ENCODE measurements around the gene PPP5C. TPM values are rescaled to one million over a fixed set of nuclear protein-coding genes. Genes with fewer than 3 reads are reported as not detected.

Gene PPP5C
- total and polyA plus RNA-seq, 2 of the 8 experiments (the other 6 are each of a cell fraction or from before 2014, with no cell fraction given) = 112 to 156 TPM

GRCh38 chr19:46373491-46374359 lies 26.8 kb downstream of the PPP5C start:
- H3K27me3 ChIP-seq (replicated peaks in 1 of 4; ENCODE audit: control insufficient read depth in 3 of 4, extremely low read depth in 1 of 4, insufficient read depth in 3 of 4, low read length in 3 of 4) = no peaks in the 10 kb centered on the region
- H3K36me3 ChIP-seq (ENCODE audit: control insufficient read depth in 2 of 4, insufficient read depth in 4 of 4, low read length in 3 of 4) = peaks cover 9 to 33% (median 25%) of the 10 kb centered on the region in 4 experiments
- H3K56ac ChIP-seq (replicated peaks; ENCODE audit: insufficient read length, low read depth, low read length) = peak overlapping the region; percentile 17
- peak overlapping the region; percentile 99 for H3K18ac ChIP-seq (ENCODE audit: extremely low read depth, low read length)
- H3K14ac ChIP-seq (ENCODE audit: insufficient read length) = no peak overlapping the region
- WGBS, 2 experiments (ENCODE audit: extremely low coverage in 1 of 2, insufficient coverage in 1 of 2, insufficient read length in 1 of 2, insufficient replicate concordance in 2 of 2, low coverage in 1 of 2, low lambda C conversion rate in 2 of 2, missing lambda C conversion rate in 1 of 2) = 32% methylated on average over 17 of the region's 17 CpGs; no CpG with 5 or more reads in 1 of the 2 experiments
- H2AK5ac ChIP-seq (ENCODE audit: low read depth, low read length) = peak overlapping the region; percentile 75; the same call in 1 of the 2 replicates
- peaks cover 3 to 10% of the 10 kb centered on the region in 2 experiments for H4K20me1 ChIP-seq (replicated peaks in 1 of 2; ENCODE audit: control insufficient read depth in 1 of 2, insufficient read depth in 2 of 2, low read length in 2 of 2)
- H3K79me2 ChIP-seq (ENCODE audit: control insufficient read depth in 1 of 2, insufficient read depth in 2 of 2, low read length in 2 of 2) = peaks cover 0 to 40% of the 10 kb centered on the region in 2 experiments; a peak in 2 of 4 replicates
- H3K4me2 ChIP-seq (ENCODE audit: insufficient read depth in 1 of 2, low read depth in 2 of 2, low read length in 2 of 2) = peak overlapping the region; percentile 59 to 73
- H3K4ac ChIP-seq (replicated peaks; ENCODE audit: insufficient read length, low read depth, low read length) = peak overlapping the region; percentile 76
- CTCF ChIA-PET (ENCODE audit: partially characterized antibody) = interaction anchor here (0.7 to 7.5 kb wide), 12 partner anchors 8 to 542 kb away, joined by 3 to 58 read pairs (median 10); partner anchors contain the start of gene PPP5C
- peak overlapping the region; percentile 84 for H3K27ac ChIP-seq (ENCODE audit: low read depth, low read length)
- peak overlapping the region; percentile 97; the same call in 1 of the 2 replicates for H2BK12ac ChIP-seq (ENCODE audit: low read depth, low read length)
- H2AFZ ChIP-seq (ENCODE audit: low read length) = no peak overlapping the region
- peak overlapping the region; percentile 44 for H2BK120ac ChIP-seq (replicated peaks; ENCODE audit: low read depth, low read length)
- H4K5ac ChIP-seq (ENCODE audit: insufficient read length, low read depth, low read length) = peak overlapping the region; percentile 18
- peak overlapping the region; percentile 98 for H4K91ac ChIP-seq (replicated peaks; ENCODE audit: insufficient read length, low read length)
- H3K23me2 ChIP-seq (ENCODE audit: low read depth, low read length) = no peaks in the 10 kb centered on the region
- peak overlapping the region; percentile 98 for H2BK5ac ChIP-seq (ENCODE audit: low read depth, low read length)
- peak overlapping the region in 3 of 4 experiments; percentile 5 to 42 (median 19); a peak in 4 of 8 replicates for H3K4me3 ChIP-seq (ENCODE audit: extremely low read depth in 1 of 4, insufficient read depth in 2 of 4, low read depth in 3 of 4, low read length in 4 of 4)
- POLR2A ChIA-PET (ENCODE audit: partially characterized antibody) = interaction anchor here (0.8 to 2.4 kb wide), 4 partner anchors 19 to 118 kb away, joined by 3 to 15 read pairs (median 4); no protein-coding TSS in a partner anchor
- no peaks in the 10 kb centered on the region for H3K9me3 ChIP-seq (ENCODE audit: insufficient read depth in 2 of 2, low read depth in 1 of 2, low read length in 1 of 2)
- DNase-seq (ENCODE audit: low read depth in 1 of 2, low spot score in 2 of 2) (peak; percentile 62 to 73), FAIRE-seq (peak; percentile 13)
- peak overlapping the region in 2 of 4 experiments; percentile 51 to 57; a peak in 4 of 7 replicates for H3K9ac ChIP-seq (replicated peaks in 1 of 4; ENCODE audit: extremely low read depth in 1 of 4, low read depth in 3 of 4, low read length in 3 of 4)
- peaks cover 9% of the 10 kb centered on the region for H3K79me1 ChIP-seq (ENCODE audit: low read depth, low read length)
- H2BK15ac ChIP-seq (ENCODE audit: low read length) = peak overlapping the region; percentile 94
- H3K4me1 ChIP-seq (replicated peaks in 1 of 4; ENCODE audit: control insufficient read depth in 3 of 4, insufficient read depth in 4 of 4, low read length in 3 of 4) = peaks cover 14 to 30% (median 21%) of the 10 kb centered on the region in 4 experiments
- H2BK20ac ChIP-seq (ENCODE audit: low read length) = peak overlapping the region; percentile 89
- H4K8ac ChIP-seq (ENCODE audit: extremely low read depth, insufficient read depth, low read length) = no peak overlapping the region
- no peak overlapping the region for H3K23ac ChIP-seq (ENCODE audit: insufficient read length)
- TF ChIP-seq ASH2L (IDR thresholded peaks at IDR 0.05; ENCODE audit: low read length) (peak; percentile 57), SAP30 (IDR thresholded peaks at IDR 0.05; ENCODE audit: insufficient read depth, insufficient replicate concordance, low read length) (no peak), RFX5 (IDR thresholded peaks at IDR 0.05; ENCODE audit: borderline replicate concordance, low read depth, low read length) (no peak), MAFK (IDR thresholded peaks at IDR 0.05; ENCODE audit: low read depth, low read length) (peak; percentile 67; the same call in 1 of the 2 replicates), POU5F1 (IDR thresholded peaks at IDR 0.05; ENCODE audit: low read depth, low read length) (no peak), EP300 (IDR thresholded peaks at IDR 0.05; ENCODE audit: borderline replicate concordance in 1 of 2, low read depth in 2 of 2, low read length in 2 of 2) (no peak), TAF1 (IDR thresholded peaks at IDR 0.05; ENCODE audit: low read depth, low read length) (peak; percentile 36; the same call in 1 of the 2 replicates), EGR1 (IDR thresholded peaks at IDR 0.05; ENCODE audit: borderline replicate concordance, low read depth, low read length) (no peak), SP1 (IDR thresholded peaks at IDR 0.05; ENCODE audit: low read depth, low read length) (0 out of 2 replicates have a peak, but pooled peaks have one; percentile 55), JUN (IDR thresholded peaks at IDR 0.05; ENCODE audit: low read depth, low read length) (no peak)

All from H1 (cell line).